Keratinocyte (primary cell): Measurements from ENCODE around the gene MAOB.

ENCODE experiments used
- CTCF ChIP-seq, 3 experiments: IDR thresholded peaks in 1 of 3; conservative IDR thresholded peaks in 1 of 3; optimal IDR thresholded peaks in 1 of 3; 2 replicates in 2 of 3; 3 replicates in 1 of 3; pipeline versions ENCODE3 to v1.5.1; 2011; ENCODE audit warnings: low read length in 3 of 3, mild to moderate bottlenecking in 3 of 3, moderate library complexity in 2 of 3, control low read depth in 1 of 3, inconsistent platforms in 1 of 3; ENCODE audit not compliant: insufficient read depth in 2 of 3; ENCODE audit errors: extremely low read depth in 1 of 3
- EZH2 ChIP-seq: IDR thresholded peaks from one replicate; pipeline ENCODE4 v1.6.1; 2012; ENCODE audit warnings: inconsistent platforms, mild to moderate bottlenecking, low read length, moderate library complexity

DNA sequence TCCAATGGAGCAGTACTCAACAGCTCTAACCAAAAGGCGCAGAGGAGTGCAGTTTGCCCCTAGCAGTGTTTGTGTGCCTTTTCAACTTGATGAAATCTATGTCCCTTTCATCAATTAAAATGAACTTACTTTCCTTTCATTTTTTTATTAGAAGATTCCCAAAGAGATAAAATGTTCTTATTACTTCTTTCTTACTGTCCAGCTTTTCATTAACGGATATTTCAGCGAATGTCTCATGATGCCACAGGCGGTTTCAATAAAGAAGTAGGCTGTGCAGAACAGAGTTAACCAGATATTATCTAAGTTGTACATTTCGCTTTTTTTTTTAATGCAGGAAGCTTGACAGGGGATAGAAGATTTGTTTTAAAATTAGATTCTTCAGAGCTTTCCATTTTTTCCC, 3.4 kb upstream of the MAOB start:
- TF ChIP-seq CTCF (optimal IDR thresholded peaks at IDR 0.05 in 1 of 3, IDR thresholded peaks at IDR 0.05 in 1 of 3, conservative IDR thresholded peaks at IDR 0.05 in 1 of 3; ENCODE audit: extremely low read depth in 1 of 3, insufficient read depth in 2 of 3, low read length in 3 of 3) (no peak), EZH2 (no peak)
